H1 (cell line): Measurements from ENCODE around the gene TSPEAR. TPM values are rescaled to one million over a fixed set of nuclear protein-coding genes. Genes with fewer than 3 reads are reported as not detected.

Experiments
- BACH1 ChIP-seq: IDR thresholded peaks from 2 replicates; pipeline ENCODE4 v1.6.1; 2012; ENCODE audit warnings: low read length, improper control_type of control experiment
- BCL11A ChIP-seq, 2 experiments: IDR thresholded peaks; one replicate each; pipeline ENCODE4 v1.6.1; 2011; ENCODE audit warnings: low read depth in 2 of 2, low read length in 2 of 2, mild to moderate bottlenecking in 2 of 2
- CTCF ChIP-seq, 3 experiments: IDR thresholded peaks; 1 replicate in 2 of 3; 2 replicates in 1 of 3; pipeline versions ENCODE4 v1.5.1 to v1.6.1; 2011; ENCODE audit warnings: low read length in 3 of 3, mild to moderate bottlenecking in 3 of 3, inconsistent platforms in 2 of 3, low read depth in 1 of 3, moderate library complexity in 1 of 3; ENCODE audit not compliant: insufficient read depth in 1 of 3; ENCODE audit errors: control extremely low read depth in 1 of 3
- KDM1A ChIP-seq: fragments of 200-600, 300-600 bp; sonication (generic); IDR thresholded peaks from 2 replicates; pipeline ENCODE4 v1.7.1; 2016; ENCODE audit warnings: mild to moderate bottlenecking, low read length, borderline replicate concordance
- MAFK ChIP-seq: IDR thresholded peaks from 2 replicates; pipeline ENCODE4 v1.6.1; 2012; ENCODE audit warnings: low read depth, mild to moderate bottlenecking, improper control_type of control experiment, low read length
- RFX5 ChIP-seq: IDR thresholded peaks from 2 replicates; pipeline ENCODE4 v1.6.1; 2011; ENCODE audit warnings: low read depth, low read length, improper control_type of control experiment, borderline replicate concordance
- SIRT6 ChIP-seq: IDR thresholded peaks from one replicate; pipeline ENCODE4 v1.7.1; 2012; ENCODE audit warnings: low read length, inconsistent platforms
- ZNF274 ChIP-seq: IDR thresholded peaks from 2 replicates; pipeline ENCODE4 v1.7.0; 2012; ENCODE audit warnings: low read length, borderline replicate concordance; ENCODE audit errors: extremely low read depth
- polyA plus RNA-seq, 7 experiments: library from polyadenylated mRNA; depleted of rRNA in 3 of 7; stranded (reverse) in 5 of 7; unstranded in 2 of 7; fragments of >200 nt in 5 of 7; fragments of 200-250 nt in 2 of 7; gene quantifications; 1 replicate in 5 of 7; 2 replicates in 1 of 7; 4 replicates in 1 of 7; pipeline versions ENCODE4 v1.2.1 to v1.2.3, GENCODE V29; 2011 to 2013; ENCODE audit warnings: missing spikeins in 2 of 7, mixed read lengths in 2 of 7
- total RNA-seq: library from RNA; stranded (reverse); fragmentation: NEBNext Ultra II Directional; extraction: Animal tissue kit (Norgen Biotek cat#: 25700); gene quantifications from 2 replicates; pipeline ENCODE4 v1.2.1, GENCODE V29; 2021

Gene TSPEAR
- total and polyA plus RNA-seq, 2 of the 8 experiments (the other 6 are each of a cell fraction or from before 2014, with no cell fraction given), result 0.58 to 0.89 TPM

GRCh38 chr21:44595524-44595923 lies 115.8 kb downstream of the TSPEAR start (continued):
- TF ChIP-seq CTCF (IDR thresholded peaks at IDR 0.05; ENCODE audit: control extremely low read depth in 1 of 3, insufficient read depth in 1 of 3, low read depth in 1 of 3, low read length in 3 of 3), result no peak
- no peak for TF ChIP-seq KDM1A
- TF ChIP-seq ZNF274, result no peak
- no peak for TF ChIP-seq BACH1
- TF ChIP-seq MAFK, result no peak
- TF ChIP-seq RFX5, result no peak
- no peak for TF ChIP-seq BCL11A (IDR thresholded peaks at IDR 0.05; ENCODE audit: low read depth in 2 of 2, low read length in 2 of 2)
- no peak for TF ChIP-seq SIRT6
